NCI-H460 (cell line): ENCODE measurements around the gene TBC1D4. TPM values are rescaled to one million over a fixed set of nuclear protein-coding genes. Genes with fewer than 3 reads are reported as not detected.

Experiments
- DNase-seq: peaks from one replicate; pipeline ENCODE4 v3.0.0-alpha.2; 2016; ENCODE audit warnings: low read depth; ENCODE audit errors: extremely low read depth
- total RNA-seq: library from RNA; depleted of rRNA; stranded (reverse); fragments of >200 nt; shearing (Covaris generic); gene quantifications from 2 replicates; pipeline ENCODE4 v1.2.3, GENCODE V29; 2014

Gene TBC1D4
- total RNA-seq, 1 experiment from 2014 or later, result 14.0 TPM

DNA sequence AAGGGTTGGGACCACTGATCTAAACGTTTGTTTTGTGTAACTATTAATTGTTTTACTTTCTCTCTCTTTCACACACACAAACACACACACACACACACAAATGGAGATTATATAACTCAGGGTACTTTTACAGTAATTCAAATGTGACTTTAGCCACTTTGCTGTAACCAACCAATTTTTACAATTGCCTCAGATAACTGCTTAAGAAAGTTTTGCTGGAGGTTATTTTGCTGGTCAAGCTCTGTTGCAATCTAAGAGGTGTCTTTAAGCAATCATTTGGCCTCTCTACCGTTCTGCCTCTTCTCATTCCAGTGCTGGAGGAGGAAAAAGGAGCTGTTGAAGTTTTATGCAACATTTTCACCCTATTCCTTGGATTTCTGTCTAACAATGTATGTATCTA, 63.0 kb downstream of the TBC1D4 start:
- no peak for DNase-seq

DNA sequence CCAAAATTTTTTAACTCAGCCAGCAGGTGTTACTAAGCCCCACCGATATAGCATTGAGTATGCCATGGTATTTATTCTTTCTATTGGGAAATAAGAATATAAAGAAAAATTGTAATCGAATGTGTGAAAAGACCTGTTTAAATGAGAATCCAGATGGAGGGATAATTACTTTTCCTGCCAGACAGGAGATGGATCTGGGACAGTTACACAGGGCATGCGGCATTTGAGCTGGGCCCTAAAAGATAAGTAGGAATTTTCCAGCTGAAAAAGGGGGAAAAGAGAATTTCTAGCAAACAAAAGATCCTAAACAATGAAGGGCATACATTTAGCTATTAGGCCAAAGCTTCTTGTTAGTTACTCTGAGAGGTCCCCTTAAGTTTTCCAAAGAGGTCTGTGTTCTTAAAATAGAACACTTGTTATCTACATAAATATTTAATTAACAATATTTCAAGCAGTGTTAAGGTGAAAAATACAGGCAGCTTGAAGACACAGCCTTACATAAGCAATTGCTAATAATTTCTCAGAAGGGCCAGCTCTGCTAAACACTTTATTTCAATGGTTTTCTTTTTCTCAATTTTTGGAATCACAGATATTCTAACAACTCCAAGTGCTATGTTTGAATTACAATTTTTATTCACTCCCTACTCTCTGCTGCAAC, 63.7 kb downstream of the TBC1D4 start:
- no peak for DNase-seq

GRCh38 chr13:75417656-75418055, 64.3 kb downstream of the TBC1D4 start:
- no peak for DNase-seq

DNA sequence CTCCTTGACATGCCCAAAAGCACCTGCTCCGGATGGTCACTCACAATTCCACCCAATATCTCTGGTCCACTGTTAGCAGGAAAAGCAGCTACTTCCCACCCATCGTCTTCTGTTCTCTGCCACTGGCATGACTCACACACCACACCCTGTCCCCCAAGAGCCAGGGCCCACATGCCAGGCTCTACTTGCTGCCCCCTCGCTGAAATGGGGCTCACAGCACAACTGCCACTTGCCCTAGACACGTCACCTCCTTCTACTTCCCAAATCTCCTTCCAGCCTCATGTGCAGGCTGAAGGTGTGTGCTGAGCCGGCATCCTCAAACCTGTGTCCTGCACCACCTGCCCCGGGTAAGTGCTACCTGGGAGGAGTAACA, 65.0 kb downstream of the TBC1D4 start:
- no peak for DNase-seq

GRCh38 chr13:75416327-75417011, 65.5 kb downstream of the TBC1D4 start:
- DNase-seq, result no peak

DNA sequence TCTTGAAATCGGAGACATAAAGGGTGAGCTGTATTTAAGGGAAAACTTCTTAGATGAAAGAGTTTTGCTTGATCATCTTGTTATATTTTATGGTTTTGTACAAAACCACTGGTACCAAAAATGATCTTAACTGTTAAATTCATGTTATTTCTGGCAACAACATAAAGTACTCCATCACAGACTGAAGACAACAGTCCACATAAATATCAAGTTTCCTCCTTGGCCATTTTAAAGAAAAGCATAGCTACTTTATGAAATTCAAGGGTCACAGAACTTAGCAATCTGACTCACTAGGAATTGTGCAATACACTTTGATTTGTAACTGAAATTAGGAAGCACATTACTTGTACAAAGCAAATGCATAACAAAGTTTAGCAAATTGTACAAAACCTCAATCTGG, 66.3 kb downstream of the TBC1D4 start:
- peak; percentile 17 for DNase-seq

- no peak for DNase-seq
Measured at GRCh38 chr13:75415171-75415570, 66.8 kb downstream of the TBC1D4 start.

- DNase-seq, result no peak
Measured at GRCh38 chr13:75414036-75414827, 67.7 kb downstream of the TBC1D4 start.

DNA sequence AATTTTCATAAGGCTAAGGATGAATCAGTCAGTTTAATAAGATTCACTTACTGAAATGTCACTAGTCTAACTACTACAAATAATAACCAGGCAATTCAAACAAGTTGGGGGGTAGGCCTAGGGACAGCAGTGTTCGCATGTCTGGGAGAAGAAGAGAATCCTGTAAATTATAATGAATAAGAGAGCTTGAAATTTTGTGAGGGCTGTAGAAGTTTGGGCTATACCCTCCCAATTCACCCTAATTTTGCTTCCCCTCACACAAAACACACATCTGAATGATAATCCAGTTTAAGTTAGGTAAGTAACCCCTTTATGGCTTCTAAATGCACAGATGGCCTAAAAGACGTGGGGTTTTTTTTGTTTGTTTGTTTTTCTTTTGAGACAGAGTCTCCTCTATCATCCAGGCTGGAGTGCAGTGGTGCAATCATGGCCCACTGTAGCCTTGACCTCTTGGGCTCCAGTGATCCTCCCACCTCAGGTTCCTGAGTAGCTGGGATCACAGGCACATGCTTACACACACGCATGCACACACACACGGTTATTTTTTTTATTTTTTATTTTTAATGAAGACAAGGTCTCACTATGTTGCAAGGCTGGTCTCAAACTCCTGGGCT, 69.9 kb downstream of the TBC1D4 start:
- DNase-seq, result no peak

GRCh38 chr13:75410207-75410606, 71.8 kb downstream of the TBC1D4 start:
- no peak for DNase-seq

- DNase-seq, result no peak
Measured at GRCh38 chr13:75407998-75408397, 74.0 kb downstream of the TBC1D4 start.

DNA sequence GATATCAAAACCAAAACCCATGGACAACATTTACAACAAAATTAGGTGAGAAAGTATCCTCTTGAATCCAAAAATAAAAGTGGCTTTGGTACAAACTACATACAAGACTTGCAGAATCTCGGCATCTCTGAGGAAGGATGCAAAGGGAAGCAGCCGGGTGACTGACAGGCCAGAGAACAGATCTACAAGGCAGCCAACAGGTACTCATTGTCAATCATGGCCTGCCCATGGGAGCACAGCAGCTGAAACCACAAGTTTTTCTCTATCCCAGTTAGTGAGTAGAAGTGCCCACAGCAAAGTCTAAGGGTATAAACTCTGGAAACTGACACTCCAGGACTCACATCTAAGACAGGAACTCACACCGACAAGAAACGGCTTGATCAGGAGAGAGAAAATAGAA, 74.5 kb downstream of the TBC1D4 start:
- DNase-seq, result no peak

DNA sequence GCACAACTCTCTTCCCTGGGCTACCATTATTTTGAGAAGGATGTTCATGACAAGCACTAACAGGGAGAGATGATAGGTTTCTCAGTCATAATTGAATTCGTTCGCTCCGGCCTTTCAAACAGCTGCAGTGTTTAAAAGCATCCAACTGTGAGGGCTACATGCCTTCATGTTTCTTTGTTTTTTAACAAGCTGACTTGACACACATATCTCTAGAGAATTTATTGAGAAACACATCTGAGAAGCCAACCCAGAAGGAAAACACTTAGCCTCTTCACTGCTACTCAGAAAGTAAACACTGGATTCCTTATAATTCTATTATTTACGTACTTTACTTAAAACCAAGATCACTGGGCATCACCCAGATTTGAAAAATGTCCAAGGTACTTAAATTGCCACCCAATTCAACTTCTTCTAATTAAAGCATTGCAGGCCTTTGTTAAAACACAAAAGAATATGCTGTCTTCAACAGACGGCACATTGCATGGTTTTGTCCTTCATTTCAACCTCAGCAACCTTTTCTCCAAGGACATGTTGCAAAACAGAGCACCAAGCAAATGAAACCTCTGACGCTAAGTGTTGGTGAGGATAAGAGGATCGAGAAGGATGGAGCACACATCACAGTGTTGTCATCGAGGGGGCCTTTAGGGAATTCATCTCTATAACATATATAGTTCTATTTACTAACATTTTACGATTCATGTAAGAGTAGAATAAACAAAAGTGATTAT, 75.8 kb downstream of the TBC1D4 start:
- DNase-seq, result no peak

DNA sequence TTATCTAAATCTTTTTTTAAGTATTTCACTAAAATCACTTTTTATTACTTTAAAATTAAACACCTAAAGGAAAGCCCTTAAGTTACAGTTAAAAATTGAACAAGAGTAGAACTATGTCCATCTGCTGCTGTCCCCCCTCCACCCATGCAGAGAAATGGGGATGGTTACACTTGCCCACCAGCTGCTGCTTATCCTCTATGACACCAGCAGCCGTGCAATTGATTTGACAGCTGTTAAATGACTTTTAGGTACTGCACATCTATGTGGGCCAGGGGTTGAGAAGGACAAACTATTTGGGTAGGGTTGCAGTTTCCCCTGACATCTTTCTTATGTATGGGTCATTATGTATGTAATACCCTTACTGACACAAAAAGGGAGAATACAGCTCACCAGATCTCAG, 77.2 kb downstream of the TBC1D4 start:
- DNase-seq, result no peak

DNA sequence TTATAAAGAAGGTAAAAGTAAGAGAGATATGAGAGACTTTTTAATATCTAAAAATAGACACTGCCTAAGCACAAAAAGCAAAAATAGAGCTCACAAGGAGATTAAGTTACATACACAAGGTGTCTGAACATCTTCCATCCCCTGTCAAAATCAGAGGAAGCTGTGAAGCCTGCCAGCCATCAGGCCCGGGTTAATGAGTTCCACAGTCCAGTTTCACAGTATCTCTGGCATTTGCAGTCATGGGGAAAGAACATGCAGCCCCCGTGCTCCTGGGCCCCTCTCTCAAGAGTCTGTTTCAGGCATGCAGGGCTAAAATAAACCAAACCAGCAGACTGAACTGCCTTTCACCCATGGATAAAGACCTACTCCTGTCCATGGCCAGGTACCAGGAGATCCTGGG, 79.2 kb downstream of the TBC1D4 start:
- DNase-seq, result no peak

DNA sequence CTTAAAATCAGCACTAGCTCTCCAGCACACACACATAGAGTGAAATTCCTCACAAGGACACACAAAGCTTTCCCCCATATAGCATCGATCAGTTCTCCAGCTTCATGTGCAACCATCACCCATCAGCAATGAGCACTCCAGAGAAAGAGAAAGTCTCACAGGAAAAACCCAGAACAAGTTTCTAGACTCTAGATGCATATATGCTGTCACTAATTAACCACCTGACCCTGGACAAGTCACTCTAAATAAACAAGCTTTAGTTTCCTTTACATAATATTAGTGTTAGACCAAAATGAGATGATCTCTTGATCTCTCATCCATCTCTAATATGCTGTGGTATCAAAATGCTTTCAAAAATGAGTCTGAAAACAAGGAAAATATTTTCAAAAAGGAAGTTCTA, 81.2 kb downstream of the TBC1D4 start:
- no peak for DNase-seq

GRCh38 chr13:75399879-75400217, 82.1 kb downstream of the TBC1D4 start:
- no peak for DNase-seq

DNA sequence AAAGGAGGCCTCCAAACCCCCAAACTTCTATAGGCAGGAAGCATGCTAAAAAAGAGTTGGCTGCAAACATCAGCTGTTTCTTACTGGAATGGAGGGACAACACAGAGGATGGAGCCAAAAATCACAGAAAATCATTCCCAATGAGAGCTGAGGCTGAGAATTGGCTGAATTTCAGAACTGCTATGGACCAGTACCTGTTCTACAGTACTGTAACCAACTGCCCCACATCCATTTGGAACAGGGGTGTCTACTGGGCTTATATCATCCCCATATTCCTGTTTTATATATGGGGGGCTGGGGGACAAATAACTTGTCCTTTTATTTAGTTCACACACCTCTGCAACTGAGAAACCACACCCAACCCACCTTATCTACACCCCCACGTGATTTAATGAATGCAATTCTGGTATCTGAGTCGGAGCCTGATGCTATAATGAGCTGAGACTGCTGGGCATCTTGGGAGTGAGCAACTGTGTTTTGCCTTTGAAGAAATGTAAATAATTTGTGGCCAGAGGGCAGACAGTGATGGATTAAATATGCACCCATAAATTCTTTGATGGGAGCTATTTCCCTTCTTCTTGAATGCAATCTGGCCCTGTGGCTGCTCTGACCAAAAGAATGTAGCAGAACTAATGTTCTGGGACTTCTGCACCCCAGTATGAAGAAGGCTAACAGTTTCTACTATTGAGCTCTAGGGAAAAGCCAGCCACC, 82.6 kb downstream of the TBC1D4 start:
- no peak for DNase-seq

DNA sequence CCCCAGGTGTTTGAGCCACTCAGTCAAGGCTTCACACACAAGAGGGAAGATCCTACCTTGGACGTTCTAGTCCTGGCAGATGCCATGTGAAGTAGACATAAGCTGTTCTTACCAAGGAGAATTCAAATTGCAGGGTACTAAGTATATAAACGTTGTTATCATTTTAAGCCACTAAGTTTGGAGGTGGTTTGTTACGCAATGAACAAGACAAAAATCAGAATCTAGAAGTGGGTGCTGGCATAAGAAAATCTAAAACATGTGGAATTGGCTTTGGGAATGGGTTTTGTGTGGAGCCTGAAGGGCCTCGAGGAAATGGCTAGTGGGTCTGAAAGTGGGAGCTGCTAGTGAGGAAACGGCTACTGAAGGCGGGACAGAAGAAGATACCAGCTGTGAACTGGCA, 83.9 kb downstream of the TBC1D4 start:
- DNase-seq, result no peak

DNA sequence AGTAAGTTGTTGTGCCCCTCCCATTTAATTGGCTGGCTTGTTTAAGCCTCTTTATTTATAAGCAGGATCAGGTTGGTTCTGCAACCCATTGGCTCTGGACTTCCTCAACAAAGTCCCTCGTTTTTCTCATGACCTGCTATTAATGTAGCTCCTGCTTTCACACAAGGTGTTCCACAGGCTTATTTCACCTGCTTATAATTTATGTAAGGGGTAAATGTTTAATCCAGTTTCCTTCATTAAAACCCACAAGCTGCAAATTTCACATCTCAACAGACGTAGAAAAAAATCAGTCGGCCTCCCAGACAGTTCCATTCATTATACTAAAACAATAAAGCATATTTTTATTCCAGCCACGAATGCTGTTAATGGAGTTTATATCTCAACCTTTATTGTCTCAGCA, 86.1 kb downstream of the TBC1D4 start:
- DNase-seq, result no peak
